Measurements from ENCODE around the gene MLLT10.
"Not testable (repeated sequence)": the region's sequence is repeated elsewhere in the genome, so short reads cannot be mapped to it uniquely, and the experiment has no call there.

The MLLT10 gene

DNA sequence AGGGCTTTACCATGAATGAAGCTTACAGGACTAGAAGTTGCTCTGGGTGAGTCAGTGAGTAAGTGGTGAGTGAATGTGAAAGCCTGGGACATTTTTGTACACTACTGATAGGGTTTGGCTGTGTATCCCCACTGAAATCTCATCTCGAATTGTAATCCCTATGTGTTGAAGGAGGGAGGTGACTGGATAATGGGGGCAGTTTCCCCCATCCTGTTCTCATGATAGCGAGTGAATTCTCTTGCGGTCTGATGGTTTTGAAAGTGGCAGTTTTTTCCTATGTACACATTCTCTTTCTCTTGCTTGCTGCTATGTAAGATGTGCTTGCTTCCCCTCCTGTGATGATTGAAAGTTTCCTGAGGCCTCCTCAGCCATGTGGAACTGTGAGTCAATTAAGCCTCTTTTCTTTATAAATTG lies 47.4 kb downstream of the MLLT10 start:
- DNase-seq (ENCODE audit: low spot score): not testable (repeated sequence)

DNA sequence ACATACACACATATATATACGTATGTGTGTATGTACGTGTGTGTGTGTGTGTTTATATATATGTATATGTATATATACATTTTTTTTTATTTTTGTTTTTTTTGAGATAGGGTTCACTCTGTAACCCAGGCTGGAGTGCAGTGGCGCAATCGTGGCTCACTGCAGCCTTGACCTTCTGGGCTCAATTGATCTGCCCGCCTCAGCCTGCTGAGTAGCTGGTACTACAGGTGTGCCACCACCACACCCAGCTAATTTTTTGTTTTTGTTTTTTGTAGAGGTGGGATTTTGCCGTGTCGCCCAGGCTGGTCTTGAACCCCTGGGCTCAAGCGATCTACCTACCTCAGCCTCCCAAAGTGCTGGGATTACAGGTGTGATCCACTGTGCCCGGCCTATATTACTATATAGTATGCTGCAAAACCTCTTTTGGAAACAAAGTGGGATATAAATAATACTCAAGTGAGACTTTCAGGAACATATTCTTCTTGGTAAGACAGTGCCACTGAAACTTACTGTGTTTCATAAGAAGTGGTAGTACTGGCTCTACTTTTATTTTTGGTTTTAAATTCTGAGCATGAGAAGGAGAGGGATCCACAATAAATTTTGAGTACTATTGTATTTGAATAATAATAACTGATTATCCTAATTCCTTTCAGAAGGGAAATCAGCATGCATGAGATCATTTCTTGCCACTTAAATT lies 51.0 kb downstream of the MLLT10 start:
- DNase-seq (ENCODE audit: low spot score): no peak

DNA sequence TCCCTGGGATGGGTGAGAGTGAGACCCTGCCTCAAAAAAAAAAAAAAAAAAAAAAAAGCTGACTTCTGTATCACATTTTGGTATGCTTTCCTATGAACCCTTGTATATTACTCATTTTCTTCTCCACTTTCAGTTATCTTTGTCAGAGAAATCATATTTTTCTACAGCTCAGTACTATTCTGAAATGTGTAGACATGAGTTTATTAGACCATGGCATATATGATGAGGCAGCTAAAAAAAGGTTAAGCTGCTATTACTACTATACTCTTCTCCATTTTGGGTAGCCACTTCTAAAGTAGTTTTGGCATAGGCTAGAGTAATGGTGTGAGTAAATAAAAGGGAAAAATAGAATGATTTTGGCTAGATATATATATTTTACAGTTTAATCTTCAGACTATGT lies 53.4 kb downstream of the MLLT10 start:
- no peak for DNase-seq (ENCODE audit: low spot score)

GRCh38 chr10:21588159-21588558 lies 54.1 kb downstream of the MLLT10 start:
- not testable (repeated sequence) for DNase-seq (ENCODE audit: low spot score)

GRCh38 chr10:21593986-21594385 lies 60.0 kb downstream of the MLLT10 start:
- no peak for DNase-seq (ENCODE audit: low spot score)

DNA sequence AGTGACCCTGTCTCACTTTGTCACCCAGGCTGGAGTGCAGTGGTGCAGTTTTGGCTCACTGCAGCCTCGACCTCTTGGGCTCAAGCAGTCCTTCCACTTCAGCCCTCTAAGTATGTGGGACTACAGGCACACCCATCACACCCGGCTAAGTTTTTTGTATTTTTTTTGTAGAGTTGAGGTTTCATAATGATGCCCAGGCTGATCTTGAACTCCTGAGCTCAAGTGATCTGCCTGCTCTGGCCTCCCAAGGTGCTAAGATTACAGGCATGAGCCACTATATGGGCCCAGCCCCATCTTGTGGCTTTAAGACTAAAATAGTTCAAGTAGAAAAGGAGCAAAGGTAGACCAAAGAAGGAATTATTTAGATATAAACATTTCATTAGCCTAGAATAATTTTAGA lies 65.5 kb downstream of the MLLT10 start:
- no peak for DNase-seq (ENCODE audit: low spot score)

DNA sequence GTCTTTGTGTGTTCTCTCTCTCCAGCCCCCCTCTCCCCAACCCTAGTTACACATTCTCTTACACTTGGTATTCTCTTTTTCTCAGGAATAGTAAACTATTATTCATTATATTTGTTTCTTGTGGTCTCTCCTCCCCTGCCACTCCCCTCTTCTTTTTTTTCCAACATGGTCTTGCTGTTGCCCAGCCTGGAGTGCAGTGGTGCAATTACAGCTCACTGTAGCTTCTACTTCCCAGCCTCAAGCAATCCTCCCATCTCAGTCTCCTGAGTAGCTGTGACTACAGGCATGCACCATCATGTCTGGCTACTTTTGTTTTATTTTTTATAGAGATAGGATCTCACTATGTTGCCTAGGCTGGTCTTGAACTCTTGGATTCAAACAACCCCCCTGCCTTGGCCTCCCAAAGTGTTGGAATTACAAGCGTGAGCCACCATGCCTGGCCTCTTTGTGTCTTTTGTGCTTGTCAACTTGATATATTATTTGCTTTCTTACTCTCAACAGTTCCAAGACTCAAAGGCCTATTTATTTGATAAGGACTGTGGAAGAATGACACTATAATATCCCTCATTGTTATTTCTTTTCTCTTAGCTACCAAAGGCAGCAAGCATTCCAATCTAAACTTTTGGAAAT lies 66.9 kb downstream of the MLLT10 start:
- DNase-seq (ENCODE audit: low spot score): no peak

DNA sequence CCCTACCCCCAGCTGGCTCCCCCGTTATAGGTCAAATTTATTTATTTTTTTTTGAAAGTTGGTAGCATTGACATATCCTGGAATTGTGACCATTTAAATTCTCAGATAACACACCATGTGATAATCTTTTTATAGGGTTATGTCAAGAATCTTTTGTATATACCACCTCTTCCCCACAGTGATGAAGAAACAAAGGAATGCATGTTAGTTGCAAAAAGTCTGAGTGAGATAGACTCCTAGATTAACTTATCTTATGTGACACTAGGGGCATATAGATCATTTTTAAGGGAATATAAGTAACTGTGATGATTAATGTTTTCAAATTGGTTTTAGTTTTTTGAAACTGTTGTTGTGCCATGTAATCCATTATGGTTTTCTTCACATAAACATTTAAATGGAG lies 68.3 kb downstream of the MLLT10 start:
- no peak for DNase-seq (ENCODE audit: low spot score)

DNA sequence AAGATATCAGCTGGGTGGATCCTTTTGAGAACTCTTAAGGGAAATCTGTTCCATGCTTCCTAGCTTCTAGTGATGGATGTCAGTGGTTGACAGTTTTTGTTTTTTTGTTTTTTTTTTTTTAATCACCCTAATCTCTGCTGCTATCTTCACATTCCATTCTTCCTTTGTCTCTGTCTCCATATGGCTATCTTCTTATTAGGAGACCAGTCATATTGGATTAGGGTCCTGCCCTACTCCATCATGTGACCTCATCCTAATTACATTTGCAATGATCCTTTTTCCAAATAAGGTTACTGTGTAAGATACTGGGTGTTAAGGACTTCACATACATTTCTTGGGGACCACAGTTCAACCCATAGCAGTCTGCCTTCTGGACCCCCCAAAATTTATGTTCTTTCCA lies 69.7 kb downstream of the MLLT10 start:
- DNase-seq (ENCODE audit: low spot score): no peak

DNA sequence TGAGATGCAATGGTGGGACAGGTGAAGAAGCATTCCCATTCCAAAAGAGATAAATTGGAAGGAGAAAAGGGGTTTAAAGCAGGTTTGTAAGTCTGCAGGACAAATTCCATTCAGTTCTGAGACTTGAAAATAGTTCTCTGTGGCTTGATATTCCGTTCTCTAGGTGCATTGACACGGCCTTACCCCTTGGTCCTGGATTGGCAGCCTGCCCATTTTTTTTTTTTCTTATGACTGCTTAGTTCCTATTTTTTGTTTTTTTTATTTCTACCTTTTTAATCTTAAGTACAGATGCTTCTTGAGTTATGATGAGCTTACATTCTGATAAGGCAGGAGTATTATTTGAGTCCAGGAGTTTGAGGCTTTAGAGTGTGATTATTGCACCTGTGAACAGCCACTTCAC lies 70.6 kb downstream of the MLLT10 start:
- peak; percentile 44 for DNase-seq (ENCODE audit: low spot score)

- no peak for DNase-seq (ENCODE audit: low spot score)
Observed at GRCh38 chr10:21607907-21608306, 73.9 kb downstream of the MLLT10 start.

DNA sequence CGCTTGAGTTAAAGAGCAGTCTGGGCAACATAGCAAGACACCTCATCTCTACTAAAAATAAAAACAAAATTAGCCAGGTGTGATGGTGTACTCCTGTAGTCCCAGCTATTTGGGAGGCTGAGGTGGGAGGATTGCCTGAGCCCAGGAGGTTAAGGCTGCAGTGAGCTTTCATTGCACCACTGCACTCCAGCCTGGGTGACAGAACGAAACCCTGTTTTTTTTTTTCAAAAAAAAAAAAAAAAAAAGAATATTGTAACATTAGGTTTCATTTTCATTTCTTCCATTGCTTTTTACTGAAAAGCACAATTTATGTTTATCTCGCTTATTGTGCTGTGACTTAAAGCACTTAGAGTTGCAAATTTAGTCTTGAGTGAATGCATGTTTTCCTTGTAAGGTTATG lies 80.0 kb downstream of the MLLT10 start:
- DNase-seq (ENCODE audit: low spot score): no peak

GRCh38 chr10:21617267-21617666 lies 83.2 kb downstream of the MLLT10 start:
- no peak for DNase-seq (ENCODE audit: low spot score)

DNA sequence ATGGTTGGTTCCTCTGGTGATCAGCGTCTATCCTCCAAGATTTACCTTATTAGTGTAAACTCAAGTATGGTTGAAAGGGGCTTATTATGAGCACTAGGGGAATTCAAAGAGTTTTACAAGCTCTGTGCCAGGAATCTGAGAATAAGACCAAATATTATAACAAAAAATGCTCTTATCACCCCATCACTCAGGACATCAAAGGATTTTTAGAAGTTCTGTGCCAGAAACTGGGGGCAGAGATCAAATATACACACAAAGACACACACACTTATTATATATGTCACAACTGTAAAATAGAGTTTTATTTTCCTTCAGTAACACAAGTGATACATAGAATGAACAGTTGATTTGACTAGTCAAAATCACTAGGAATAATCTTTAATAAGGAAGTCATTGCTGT lies 89.3 kb downstream of the MLLT10 start:
- no peak for DNase-seq (ENCODE audit: low spot score)

DNA sequence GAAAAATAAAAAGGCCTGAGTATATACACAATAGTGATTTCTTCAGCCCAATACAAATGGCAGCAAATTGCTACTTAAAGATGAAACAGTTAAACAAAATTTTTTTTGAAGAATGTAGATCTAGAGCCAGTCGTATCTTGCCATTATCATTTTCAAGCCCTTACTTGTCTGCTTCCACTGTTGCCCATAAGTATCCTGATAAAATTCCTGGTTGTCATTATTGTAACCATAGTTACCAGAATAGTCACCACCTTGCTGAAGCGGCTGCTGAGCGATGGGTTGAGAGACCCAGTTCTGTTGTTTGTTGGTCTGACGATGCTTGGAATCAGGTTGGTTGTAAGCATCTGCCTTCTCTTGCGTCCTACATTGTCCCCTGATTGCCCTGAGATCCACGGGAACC lies 90.4 kb downstream of the MLLT10 start:
- DNase-seq (ENCODE audit: low spot score): not testable (repeated sequence)

DNA sequence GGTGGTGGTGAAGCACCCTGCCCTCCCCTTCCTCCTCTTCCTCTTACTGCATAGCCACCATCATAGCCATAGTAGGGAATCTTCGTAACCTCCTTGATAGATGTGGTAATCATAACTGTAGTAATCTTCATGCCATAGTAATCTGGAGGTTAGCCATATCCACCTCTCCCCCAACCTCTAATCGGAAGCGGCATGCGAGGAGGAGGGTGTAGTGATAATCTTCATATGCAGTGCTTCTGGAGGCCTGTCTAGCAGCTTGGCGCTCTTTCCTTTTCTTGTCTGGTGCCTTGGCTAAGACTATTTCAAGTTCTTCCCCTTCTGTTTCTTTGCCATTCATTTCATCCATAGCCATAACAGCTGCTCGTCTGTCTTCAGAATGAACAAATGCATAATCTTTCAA lies 90.9 kb downstream of the MLLT10 start:
- no peak for DNase-seq (ENCODE audit: low spot score)

- DNase-seq (ENCODE audit: low spot score): no peak
Observed at GRCh38 chr10:21625623-21626229, 91.7 kb downstream of the MLLT10 start.

DNA sequence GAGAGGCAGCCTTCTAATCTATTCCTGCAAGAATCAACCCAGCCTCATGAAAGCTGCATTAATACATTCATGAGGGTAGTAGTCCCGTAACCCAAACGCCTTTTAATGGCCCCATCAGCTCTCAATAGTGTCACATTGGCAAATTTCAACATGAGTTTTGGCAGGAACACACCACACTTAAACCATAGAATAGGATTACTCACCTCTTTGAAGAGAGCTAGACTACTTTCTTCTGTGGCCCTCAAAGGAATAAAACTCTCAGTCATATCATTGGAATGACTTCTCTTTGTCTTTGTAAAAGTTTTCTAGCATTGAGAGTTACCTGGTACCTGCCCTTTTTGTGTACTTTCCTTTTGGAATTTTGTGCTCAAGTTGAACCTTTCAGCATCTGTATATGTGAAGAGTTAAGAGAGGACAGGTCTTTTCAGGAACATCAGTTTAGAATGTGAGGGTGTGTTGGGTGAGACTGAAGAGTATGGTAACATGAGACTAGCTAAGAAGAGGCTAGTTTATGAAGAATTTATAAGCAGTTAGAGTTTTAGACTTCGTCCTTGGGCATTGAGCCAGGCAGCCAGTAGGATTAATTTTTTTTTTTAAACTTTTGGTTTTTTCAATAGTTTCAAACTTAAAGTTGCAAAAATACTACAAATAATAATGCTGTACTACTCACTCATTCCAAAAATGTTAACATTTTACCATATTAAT lies 92.6 kb downstream of the MLLT10 start:
- DNase-seq (ENCODE audit: low spot score): no peak

DNA sequence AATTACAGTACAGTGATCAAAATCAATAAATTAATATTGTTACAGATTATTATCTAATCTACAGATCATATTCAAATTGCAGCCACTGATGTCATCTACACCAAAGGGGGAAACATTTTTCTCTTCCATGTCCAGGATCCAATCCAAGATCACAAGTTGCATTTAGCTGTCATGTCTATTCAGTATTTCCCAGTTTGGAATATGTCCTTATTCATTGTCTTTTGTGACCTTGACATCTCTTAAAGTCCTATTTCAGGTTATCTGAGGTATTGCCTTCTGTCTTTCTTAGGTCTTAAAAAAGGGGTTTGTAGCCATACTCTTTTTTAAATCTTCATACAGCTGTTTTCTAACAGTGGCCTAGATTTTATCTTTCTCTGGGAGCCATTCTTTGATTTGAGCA lies 93.3 kb downstream of the MLLT10 start:
- DNase-seq (ENCODE audit: low spot score): no peak

GRCh38 chr10:21628023-21628422 lies 94.0 kb downstream of the MLLT10 start:
- DNase-seq (ENCODE audit: low spot score): no peak

- not testable (repeated sequence) for DNase-seq (ENCODE audit: low spot score)
Observed at GRCh38 chr10:21628645-21629044, 94.6 kb downstream of the MLLT10 start.

- no peak for DNase-seq (ENCODE audit: low spot score)
Observed at GRCh38 chr10:21634599-21635365, 100.8 kb downstream of the MLLT10 start.

Measured in NAMALWA (cell line).